Body of pancreas (tissue), 4 donors: ENCODE results near the gene BABAM2. TPM values are rescaled to one million over a fixed set of nuclear protein-coding genes. Genes with fewer than 3 reads are reported as not detected.

Experiments used
- ATAC-seq: fragments of 150-250 bp; one replicate; pipeline ENCODE4 v1.9.1; 2016
- DNase-seq, 4 donors: peaks; one replicate each; pipeline ENCODE4 v3.0.0-alpha.2; 2019
- H3K27ac ChIP-seq, 4 donors: fragments of 200-600 bp; sonication (generic); 1 replicate in 3 of 4; 2 replicates in 1 of 4; pipeline versions ENCODE4 v1.5.1 to v1.6.1; 2016 to 2019; ENCODE audit warnings: mild to moderate bottlenecking in 1 of 4, mixed read lengths in 1 of 4, moderate library complexity in 1 of 4
- H3K27me3 ChIP-seq, 2 donors: fragments of 200-600 bp; sonication (generic); one replicate each; pipeline ENCODE4 v1.6.0; 2016; ENCODE audit warnings: mild to moderate bottlenecking in 1 of 2
- H3K36me3 ChIP-seq, 2 donors: fragments of 200-600 bp; sonication (generic); replicated peaks in 1 of 2; 2 replicates each; pipeline ENCODE4 v1.5.1; 2016; ENCODE audit warnings: low read depth in 2 of 2; ENCODE audit not compliant: insufficient read depth in 1 of 2
- H3K4me1 ChIP-seq: fragments of 200-600 bp; sonication (generic); one replicate; pipeline ENCODE4 v1.6.0; 2016
- H3K4me3 ChIP-seq, 2 donors: fragments of 200-600 bp; sonication (generic); 1 replicate in 1 of 2; 2 replicates in 1 of 2; pipeline ENCODE4 v1.5.1; 2016 to 2019
- H3K9me3 ChIP-seq, 3 donors: fragments of 200-600 bp; sonication (generic); 1 replicate in 2 of 3; 2 replicates in 1 of 3; pipeline ENCODE4 v1.5.1; 2016
- POLR2A ChIP-seq, 3 donors: fragments of 450-650 bp; IDR thresholded peaks; one replicate each; pipeline ENCODE4 v1.6.1; 2016; ENCODE audit warnings: antibody characterized with exemption in 3 of 3, mild to moderate bottlenecking in 2 of 3
- WGBS, 2 donors: methylation state at CpG; one replicate each; pipeline ENCODE4 v1.1.5; 2017; 5-methylcytosine and 5-hydroxymethylcytosine counted together
- intact Hi-C: fragments of 100-400 bp; cut with DNase I; formaldehyde crosslinking; loops from one replicate; pipeline ENCODE4 v1.15.1; 2023
- total RNA-seq, 2 donors: library from RNA; depleted of rRNA; stranded (reverse); fragments of >200 nt; gene quantifications; one replicate each; pipeline ENCODE4 v1.1.0, GENCODE V29; 2016
- TF ChIP-seq, protein P1 (sequence below), 7 experiments: fragments of 450-650 bp in 4 of 7; fragments of 200-600 bp in 3 of 7; sonication (generic) in 3 of 7; IDR thresholded peaks; one replicate each; pipeline ENCODE4 v1.5.1; 2016 to 2019; ENCODE audit warnings: antibody characterized with exemption in 7 of 7

BABAM2 gene
- total RNA-seq, 2 donors from 2014 or later, result 20.5 to 22.4 TPM

DNA sequence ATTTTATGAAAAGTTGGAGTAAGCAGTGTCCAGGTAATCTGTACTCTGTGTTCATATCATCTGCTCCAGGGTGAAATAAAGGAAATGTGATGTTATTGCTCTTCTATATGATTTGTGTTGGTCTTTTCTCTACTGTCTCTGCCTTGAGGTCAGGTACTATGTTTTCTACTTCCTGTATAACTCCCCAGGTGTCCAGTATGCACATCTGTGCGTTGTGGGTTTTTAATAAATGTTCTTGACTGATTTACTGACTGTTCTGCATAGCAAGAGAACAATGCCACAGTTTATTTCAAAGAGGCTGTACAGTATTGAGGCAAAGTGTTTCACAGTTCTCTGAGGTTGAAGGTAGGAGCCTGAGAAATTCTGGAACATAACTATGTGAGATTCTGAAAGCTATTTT is 89.7 kb downstream of the BABAM2 start:
- TF ChIP-seq, protein P1, sequence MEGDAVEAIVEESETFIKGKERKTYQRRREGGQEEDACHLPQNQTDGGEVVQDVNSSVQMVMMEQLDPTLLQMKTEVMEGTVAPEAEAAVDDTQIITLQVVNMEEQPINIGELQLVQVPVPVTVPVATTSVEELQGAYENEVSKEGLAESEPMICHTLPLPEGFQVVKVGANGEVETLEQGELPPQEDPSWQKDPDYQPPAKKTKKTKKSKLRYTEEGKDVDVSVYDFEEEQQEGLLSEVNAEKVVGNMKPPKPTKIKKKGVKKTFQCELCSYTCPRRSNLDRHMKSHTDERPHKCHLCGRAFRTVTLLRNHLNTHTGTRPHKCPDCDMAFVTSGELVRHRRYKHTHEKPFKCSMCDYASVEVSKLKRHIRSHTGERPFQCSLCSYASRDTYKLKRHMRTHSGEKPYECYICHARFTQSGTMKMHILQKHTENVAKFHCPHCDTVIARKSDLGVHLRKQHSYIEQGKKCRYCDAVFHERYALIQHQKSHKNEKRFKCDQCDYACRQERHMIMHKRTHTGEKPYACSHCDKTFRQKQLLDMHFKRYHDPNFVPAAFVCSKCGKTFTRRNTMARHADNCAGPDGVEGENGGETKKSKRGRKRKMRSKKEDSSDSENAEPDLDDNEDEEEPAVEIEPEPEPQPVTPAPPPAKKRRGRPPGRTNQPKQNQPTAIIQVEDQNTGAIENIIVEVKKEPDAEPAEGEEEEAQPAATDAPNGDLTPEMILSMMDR (IDR thresholded peaks at IDR 0.05), result no peak
- no peak for TF ChIP-seq POLR2A (IDR thresholded peaks at IDR 0.05)
- intact Hi-C loops, result no loop called here
- no peaks in the 10 kb centered on the region for H3K27me3 ChIP-seq
- H3K36me3 ChIP-seq, result no peaks in the 10 kb centered on the region
- H3K4me1 ChIP-seq, result no peaks in the 10 kb centered on the region
- H3K4me3 ChIP-seq, result no peak overlapping the region
- no peaks in the 10 kb centered on the region for H3K9me3 ChIP-seq
- ATAC-seq (no peak), DNase-seq (no peak)
- WGBS, 2 donors, result 28 to 53% methylated on average over 1 of the region's 1 CpG
- H3K27ac ChIP-seq, result no peak overlapping the region

- Histone ChIP-seq H3K27me3 (no peaks in the 10 kb centered on the region), H3K36me3 (no peaks in the 10 kb centered on the region), H3K9me3 (no peaks in the 10 kb centered on the region), H3K4me3 (no peak overlapping the region), H3K4me1 (no peaks in the 10 kb centered on the region), H3K27ac (no peak overlapping the region)
- no peak for TF ChIP-seq POLR2A (IDR thresholded peaks at IDR 0.05)
- TF ChIP-seq, protein P1 (IDR thresholded peaks at IDR 0.05), result no peak
- intact Hi-C loops, result no loop called here
- ATAC-seq (no peak), DNase-seq (no peak)
These were observed 93.6 kb downstream of the BABAM2 start for GRCh38 chr2:27984153-27984552.

DNA sequence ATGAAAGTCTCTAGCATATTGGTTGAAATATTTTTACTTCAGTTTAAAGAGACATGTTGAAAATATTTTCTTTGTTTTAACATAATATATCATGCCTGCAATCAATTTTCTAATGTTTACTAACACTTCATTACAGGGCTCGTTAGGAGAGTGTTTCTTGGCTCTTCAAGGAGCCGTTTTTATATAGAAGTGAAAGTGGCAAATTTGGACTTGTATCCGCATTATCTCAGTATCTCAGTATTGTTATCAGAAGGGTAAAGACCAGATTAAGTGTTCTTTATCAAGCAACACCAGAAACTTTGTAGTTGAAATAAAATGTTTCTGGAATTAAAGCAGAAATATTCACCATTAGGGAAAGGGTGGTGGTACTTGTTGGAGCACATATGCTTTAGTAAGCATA is 97.8 kb downstream of the BABAM2 start:
- H3K36me3 ChIP-seq, result no peaks in the 10 kb centered on the region
- H3K27me3 ChIP-seq, result no peaks in the 10 kb centered on the region
- no peak for ATAC-seq
- intact Hi-C loops, result no loop called here
- no peaks in the 10 kb centered on the region for H3K4me1 ChIP-seq
- no peaks in the 10 kb centered on the region for H3K9me3 ChIP-seq
- no peak overlapping the region for H3K27ac ChIP-seq
- whole genome bisulfite sequencing, 2 donors, result 42 to 48% methylated on average over 3 of the region's 3 CpGs
- no peak for DNase-seq
- TF ChIP-seq, protein P1 (IDR thresholded peaks at IDR 0.05), result no peak
- TF ChIP-seq POLR2A (IDR thresholded peaks at IDR 0.05), result no peak
- no peak overlapping the region for H3K4me3 ChIP-seq

DNA sequence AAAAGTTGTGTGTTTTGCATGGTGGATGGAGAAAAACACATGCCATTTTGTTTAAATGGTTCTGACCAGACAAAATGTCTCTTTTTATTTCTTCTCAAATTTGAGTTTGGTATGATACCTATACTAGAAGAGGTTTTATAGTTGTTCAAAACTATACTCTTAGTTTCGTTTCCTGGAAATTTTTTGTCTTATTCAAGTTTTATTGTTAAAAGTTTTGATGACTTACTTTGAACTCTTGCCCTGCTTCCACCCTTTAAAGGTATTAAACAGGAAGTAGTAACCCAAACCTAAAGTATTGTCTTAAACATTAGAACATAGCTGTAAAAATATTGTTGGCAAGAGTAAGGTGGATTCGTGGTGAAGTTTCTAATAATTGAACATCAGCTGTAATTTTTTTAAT is 98.2 kb downstream of the BABAM2 start:
- DNase-seq, result no peak
- ATAC-seq, result no peak
- no peaks in the 10 kb centered on the region for H3K9me3 ChIP-seq
- no peaks in the 10 kb centered on the region for H3K27me3 ChIP-seq
- no peaks in the 10 kb centered on the region for H3K36me3 ChIP-seq
- H3K27ac ChIP-seq, result no peak overlapping the region
- intact Hi-C loops, result no loop called here
- H3K4me3 ChIP-seq, result no peak overlapping the region
- 84 to 88% methylated on average over 2 of the region's 2 CpGs for WGBS, 2 donors
- TF ChIP-seq, protein P1 (IDR thresholded peaks at IDR 0.05), result no peak
- TF ChIP-seq POLR2A (IDR thresholded peaks at IDR 0.05), result no peak
- H3K4me1 ChIP-seq, result no peaks in the 10 kb centered on the region

- H3K27me3 ChIP-seq, result no peaks in the 10 kb centered on the region
- no peak for ATAC-seq
- no peak overlapping the region for H3K27ac ChIP-seq
- H3K4me3 ChIP-seq, result no peak overlapping the region
- 92% methylated on average over 2 of the region's 2 CpGs for WGBS, 2 donors
- intact Hi-C loops, result no loop called here
- no peaks in the 10 kb centered on the region for H3K4me1 ChIP-seq
- H3K36me3 ChIP-seq, result no peaks in the 10 kb centered on the region
- H3K9me3 ChIP-seq, result no peaks in the 10 kb centered on the region
- TF ChIP-seq, protein P1 (IDR thresholded peaks at IDR 0.05), result no peak
- no peak for TF ChIP-seq POLR2A (IDR thresholded peaks at IDR 0.05)
- DNase-seq, result no peak
These were observed 98.6 kb downstream of the BABAM2 start for GRCh38 chr2:27989149-27989548.
